HL-60 (cell line): ENCODE data around the gene CXXC5.
A peak's percentile ranks its signal among the peaks of the same experiment; 100 is the strongest.

Experiments
- DNase-seq, 2 experiments: peaks; one replicate each; pipeline ENCODE4 v3.0.0-alpha.2; 2010 to 2020; ENCODE audit warnings: low read depth in 1 of 2, low spot score in 1 of 2
- H3K27ac ChIP-seq: fragments of 250-450 bp; sonication (Bioruptor Pico); replicated peaks from 2 replicates; pipeline ENCODE4 v1.5.1; 2020; ENCODE audit warnings: mild to moderate bottlenecking, moderate library complexity
- H3K27me3 ChIP-seq: fragments of 250-450 bp; sonication (Bioruptor Pico); 2 replicates; pipeline ENCODE4 v1.5.1; 2021; ENCODE audit warnings: mild to moderate bottlenecking, moderate library complexity; ENCODE audit not compliant: insufficient read depth, poor library complexity, severe bottlenecking
- H3K4me3 ChIP-seq: replicated peaks from 2 replicates; pipeline ENCODE4 v1.5.1; 2011; ENCODE audit warnings: mild to moderate bottlenecking, control low read depth, low read length; ENCODE audit not compliant: insufficient read depth
- GABPA ChIP-seq: IDR thresholded peaks from 2 replicates; pipeline ENCODE4 v1.6.1; 2012; ENCODE audit warnings: low read depth
- POLR2AphosphoS5 ChIP-seq: IDR thresholded peaks from 2 replicates; pipeline ENCODE4 v1.6.1; 2012; ENCODE audit warnings: low read depth
- SPI1 ChIP-seq: IDR thresholded peaks from 2 replicates; pipeline ENCODE4 v1.6.1; 2012; ENCODE audit warnings: low read depth, mild to moderate bottlenecking, borderline replicate concordance
- TF ChIP-seq, protein P1 (sequence below): IDR thresholded peaks from one replicate; pipeline ENCODE4 v1.5.1; 2011; ENCODE audit warnings: low read length, control low read depth, inconsistent platforms; ENCODE audit not compliant: insufficient read depth
- TF ChIP-seq, protein P2 (sequence below): IDR thresholded peaks from 2 replicates; pipeline ENCODE4 v1.6.1; 2012; ENCODE audit warnings: low read depth; ENCODE audit not compliant: insufficient replicate concordance

The CXXC5 gene

GRCh38 chr5:139688751-139689372 lies 40.7 kb downstream of the CXXC5 start:
- H3K27me3 ChIP-seq = no peaks in the 10 kb centered on the region
- peak in 1 of 2 experiments; percentile 44 for DNase-seq
- peak overlapping the region; percentile 27; the same call in 1 of the 2 replicates for H3K27ac ChIP-seq
- TF ChIP-seq, protein P1, sequence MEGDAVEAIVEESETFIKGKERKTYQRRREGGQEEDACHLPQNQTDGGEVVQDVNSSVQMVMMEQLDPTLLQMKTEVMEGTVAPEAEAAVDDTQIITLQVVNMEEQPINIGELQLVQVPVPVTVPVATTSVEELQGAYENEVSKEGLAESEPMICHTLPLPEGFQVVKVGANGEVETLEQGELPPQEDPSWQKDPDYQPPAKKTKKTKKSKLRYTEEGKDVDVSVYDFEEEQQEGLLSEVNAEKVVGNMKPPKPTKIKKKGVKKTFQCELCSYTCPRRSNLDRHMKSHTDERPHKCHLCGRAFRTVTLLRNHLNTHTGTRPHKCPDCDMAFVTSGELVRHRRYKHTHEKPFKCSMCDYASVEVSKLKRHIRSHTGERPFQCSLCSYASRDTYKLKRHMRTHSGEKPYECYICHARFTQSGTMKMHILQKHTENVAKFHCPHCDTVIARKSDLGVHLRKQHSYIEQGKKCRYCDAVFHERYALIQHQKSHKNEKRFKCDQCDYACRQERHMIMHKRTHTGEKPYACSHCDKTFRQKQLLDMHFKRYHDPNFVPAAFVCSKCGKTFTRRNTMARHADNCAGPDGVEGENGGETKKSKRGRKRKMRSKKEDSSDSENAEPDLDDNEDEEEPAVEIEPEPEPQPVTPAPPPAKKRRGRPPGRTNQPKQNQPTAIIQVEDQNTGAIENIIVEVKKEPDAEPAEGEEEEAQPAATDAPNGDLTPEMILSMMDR = no peak
- 0 out of 2 replicates have a peak, but pooled peaks have one; percentile 39 for TF ChIP-seq POLR2AphosphoS5
- TF ChIP-seq, protein P2, sequence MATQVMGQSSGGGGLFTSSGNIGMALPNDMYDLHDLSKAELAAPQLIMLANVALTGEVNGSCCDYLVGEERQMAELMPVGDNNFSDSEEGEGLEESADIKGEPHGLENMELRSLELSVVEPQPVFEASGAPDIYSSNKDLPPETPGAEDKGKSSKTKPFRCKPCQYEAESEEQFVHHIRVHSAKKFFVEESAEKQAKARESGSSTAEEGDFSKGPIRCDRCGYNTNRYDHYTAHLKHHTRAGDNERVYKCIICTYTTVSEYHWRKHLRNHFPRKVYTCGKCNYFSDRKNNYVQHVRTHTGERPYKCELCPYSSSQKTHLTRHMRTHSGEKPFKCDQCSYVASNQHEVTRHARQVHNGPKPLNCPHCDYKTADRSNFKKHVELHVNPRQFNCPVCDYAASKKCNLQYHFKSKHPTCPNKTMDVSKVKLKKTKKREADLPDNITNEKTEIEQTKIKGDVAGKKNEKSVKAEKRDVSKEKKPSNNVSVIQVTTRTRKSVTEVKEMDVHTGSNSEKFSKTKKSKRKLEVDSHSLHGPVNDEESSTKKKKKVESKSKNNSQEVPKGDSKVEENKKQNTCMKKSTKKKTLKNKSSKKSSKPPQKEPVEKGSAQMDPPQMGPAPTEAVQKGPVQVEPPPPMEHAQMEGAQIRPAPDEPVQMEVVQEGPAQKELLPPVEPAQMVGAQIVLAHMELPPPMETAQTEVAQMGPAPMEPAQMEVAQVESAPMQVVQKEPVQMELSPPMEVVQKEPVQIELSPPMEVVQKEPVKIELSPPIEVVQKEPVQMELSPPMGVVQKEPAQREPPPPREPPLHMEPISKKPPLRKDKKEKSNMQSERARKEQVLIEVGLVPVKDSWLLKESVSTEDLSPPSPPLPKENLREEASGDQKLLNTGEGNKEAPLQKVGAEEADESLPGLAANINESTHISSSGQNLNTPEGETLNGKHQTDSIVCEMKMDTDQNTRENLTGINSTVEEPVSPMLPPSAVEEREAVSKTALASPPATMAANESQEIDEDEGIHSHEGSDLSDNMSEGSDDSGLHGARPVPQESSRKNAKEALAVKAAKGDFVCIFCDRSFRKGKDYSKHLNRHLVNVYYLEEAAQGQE = no peak
- H3K4me3 ChIP-seq = no peak overlapping the region

DNA sequence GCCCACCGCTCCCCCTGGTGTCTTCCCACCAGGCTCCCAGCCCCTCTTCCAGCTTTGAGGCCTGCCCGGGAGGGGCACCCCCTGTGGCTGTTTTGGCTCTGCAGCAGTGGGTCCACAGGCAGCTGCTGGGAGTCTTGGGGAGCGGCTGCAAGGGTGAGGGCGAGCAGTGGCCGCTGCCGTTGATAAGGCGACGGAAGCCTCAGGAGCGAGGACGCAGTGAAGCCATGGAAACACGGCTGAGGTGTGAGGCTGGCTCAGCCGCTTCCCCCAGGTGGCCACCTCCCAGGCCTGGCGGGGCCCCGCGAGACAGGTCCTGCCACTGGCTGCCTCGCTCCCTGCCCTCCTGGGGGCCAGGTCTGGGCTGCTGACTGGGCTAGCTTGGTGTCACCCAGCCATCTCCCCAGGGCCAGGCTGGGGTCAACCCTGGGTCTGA lies 41.5 kb downstream of the CXXC5 start:
- Histone ChIP-seq H3K27ac (no peak overlapping the region), H3K27me3 (no peaks in the 10 kb centered on the region), H3K4me3 (no peak overlapping the region)
- TF ChIP-seq, protein P1 = no peak
- TF ChIP-seq, protein P2 = no peak
- TF ChIP-seq GABPA = no peak
- TF ChIP-seq SPI1 = no peak
- no peak for TF ChIP-seq POLR2AphosphoS5
- DNase-seq = no peak

- Histone ChIP-seq H3K27ac (no peak overlapping the region), H3K4me3 (no peak overlapping the region)
- DNase-seq = peak in 1 of 2 experiments; percentile 17
These were observed 42.1 kb downstream of the CXXC5 start for GRCh38 chr5:139690064-139690802.

More at GRCh38 chr5:139690064-139690802, 42.1 kb downstream of the CXXC5 start:
- TF ChIP-seq POLR2AphosphoS5 (no peak), GABPA (no peak), SPI1 (no peak)
- TF ChIP-seq, protein P2 = no peak
- TF ChIP-seq, protein P1 = peak; percentile 12
- H3K27me3 ChIP-seq = no peaks in the 10 kb centered on the region
